ENCODE results near the gene MAPK9. TPM values are rescaled to one million over a fixed set of nuclear protein-coding genes. Genes with fewer than 3 reads are reported as not detected.

MAPK9 gene
- total RNA-seq, 4 donors from 2014 or later = 14.5 to 27.3 (median 20.5) TPM

- Histone ChIP-seq H3K27me3 (peaks cover 0 to 3% (median 0%) of the 10 kb centered on the region in 4 donors), H3K4me3 (no peak overlapping the region), H3K4me1 (peaks cover 0 to 45% (median 21%) of the 10 kb centered on the region in 3 donors), H3K9me3 (no peaks in the 10 kb centered on the region), H3K27ac (peak overlapping the region in 2 of 4 donors; percentile 7 to 10), H3K36me3 (peaks cover 0 to 33% (median 0%) of the 10 kb centered on the region in 3 donors)
- WGBS, 2 donors = 85 to 100% methylated on average over 1 to 3 of the region's 6 CpGs
- intact Hi-C loops (cut with DNase I) = no loop called here
- no peak for DNase-seq
- TF ChIP-seq POLR2A (IDR thresholded peaks at IDR 0.05) (no peak), CTCF (IDR thresholded peaks at IDR 0.05) (no peak)
Measured at GRCh38 chr5:180334176-180334575, 42.3 kb upstream of the MAPK9 start.

DNA sequence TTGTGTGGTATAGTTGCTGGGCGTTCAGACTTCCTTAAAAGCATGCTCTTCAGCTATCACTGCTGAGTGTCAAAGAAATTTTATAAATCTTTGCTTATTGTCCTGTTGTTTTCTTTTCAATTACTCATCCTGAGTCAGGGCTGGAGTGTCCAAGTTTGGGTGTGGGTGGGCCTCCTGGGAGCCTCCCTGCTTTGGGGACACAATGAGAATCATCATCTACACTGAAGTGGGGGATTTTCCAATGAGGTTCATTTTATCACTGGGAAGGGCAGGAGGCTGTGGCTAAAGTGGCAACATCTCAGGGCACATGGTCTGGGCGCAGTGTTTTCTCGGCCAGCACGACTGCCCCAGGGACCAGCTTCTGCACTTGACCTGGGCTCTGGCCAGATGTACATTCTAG is 41.8 kb upstream of the MAPK9 start:
- no peak for DNase-seq
- intact Hi-C loops (cut with DNase I) = no loop called here
- Histone ChIP-seq H3K4me3 (no peak overlapping the region), H3K36me3 (peaks cover 0 to 33% (median 0%) of the 10 kb centered on the region in 3 donors), H3K27ac (peak overlapping the region in 2 of 4 donors; percentile 7 to 10), H3K9me3 (no peaks in the 10 kb centered on the region), H3K4me1 (peaks cover 0 to 49% (median 21%) of the 10 kb centered on the region in 3 donors), H3K27me3 (peaks cover 0 to 3% (median 0%) of the 10 kb centered on the region in 4 donors)
- TF ChIP-seq CTCF (IDR thresholded peaks at IDR 0.05) = no peak
- 35 to 40% methylated on average over 1 to 4 of the region's 4 CpGs for WGBS, 2 donors

GRCh38 chr5:180332861-180333260 is 41.0 kb upstream of the MAPK9 start:
- Histone ChIP-seq H3K27ac (no peak overlapping the region), H3K4me3 (no peak overlapping the region), H3K36me3 (peaks cover 0 to 30% (median 0%) of the 10 kb centered on the region in 3 donors), H3K27me3 (peaks cover 0 to 3% (median 0%) of the 10 kb centered on the region in 4 donors), H3K9me3 (no peaks in the 10 kb centered on the region), H3K4me1 (peaks cover 0 to 54% (median 23%) of the 10 kb centered on the region in 3 donors)
- intact Hi-C loops (cut with DNase I) = no loop called here
- 84% methylated on average over 3 of the region's 3 CpGs for WGBS, 2 donors
- DNase-seq = no peak
- TF ChIP-seq CTCF (IDR thresholded peaks at IDR 0.05) (no peak), POLR2A (IDR thresholded peaks at IDR 0.05) (no peak)

DNA sequence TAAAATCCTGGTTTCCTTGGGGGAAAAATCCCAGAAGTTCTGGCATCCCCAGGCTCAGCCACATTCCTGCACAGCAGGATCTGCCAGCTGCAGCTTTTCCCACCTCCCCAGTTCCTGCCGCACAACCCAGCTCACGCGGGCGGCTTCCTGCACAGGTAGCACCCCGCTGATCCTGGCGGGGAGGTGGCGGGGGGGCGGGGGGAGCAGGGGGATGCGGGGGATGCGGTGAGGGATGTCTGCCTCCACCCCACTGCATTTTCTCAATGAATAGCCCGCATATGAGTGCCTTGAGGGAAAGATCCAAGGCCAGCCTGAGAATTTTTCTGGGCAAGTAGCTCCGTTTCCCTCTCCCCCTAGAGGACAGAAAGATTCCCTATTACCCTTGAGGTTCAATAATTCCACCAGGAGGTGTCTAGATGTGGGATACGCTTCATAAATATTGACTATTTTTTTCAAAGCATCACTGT is 40.2 kb upstream of the MAPK9 start:
- no peak for DNase-seq
- H3K27ac ChIP-seq = peak overlapping the region in 2 of 4 donors; percentile 65 to 77
- TF ChIP-seq CTCF (IDR thresholded peaks at IDR 0.05) = peak in 1 of 6 experiments; percentile 16
- no peak for TF ChIP-seq POLR2A (IDR thresholded peaks at IDR 0.05)

DNA sequence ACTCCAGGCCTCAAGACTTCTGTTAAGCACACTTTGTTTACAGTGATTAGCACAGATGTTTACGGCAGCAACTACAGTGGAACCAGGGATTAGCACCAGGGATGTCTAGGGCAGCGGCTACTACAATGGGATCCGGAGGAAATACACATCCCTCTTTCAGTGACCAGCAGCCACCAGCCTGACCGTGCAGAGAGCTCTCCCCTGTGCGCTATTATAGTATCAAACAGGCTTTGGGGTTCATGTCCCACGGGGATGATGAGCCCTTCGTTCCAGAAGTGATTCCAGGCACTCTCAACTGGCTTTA is 39.7 kb upstream of the MAPK9 start:
- peak overlapping the region in 2 of 4 donors; percentile 65 to 77 for H3K27ac ChIP-seq
- TF ChIP-seq POLR2A (IDR thresholded peaks at IDR 0.05) (no peak), CTCF (IDR thresholded peaks at IDR 0.05) (no peak)
- H3K4me1 ChIP-seq = peaks cover 0 to 54% (median 23%) of the 10 kb centered on the region in 3 donors
- no peak overlapping the region for H3K4me3 ChIP-seq
- intact Hi-C loops (cut with DNase I) = no loop called here
- H3K36me3 ChIP-seq = peaks cover 0 to 21% (median 0%) of the 10 kb centered on the region in 3 donors
- no peak for DNase-seq
- WGBS, 2 donors = 30 to 53% methylated on average over 4 to 7 of the region's 7 CpGs
- H3K27me3 ChIP-seq = peaks cover 0 to 3% (median 0%) of the 10 kb centered on the region in 4 donors
- no peaks in the 10 kb centered on the region for H3K9me3 ChIP-seq

More for the DNA sequence above, 40.2 kb upstream of the MAPK9 start:
- H3K9me3 ChIP-seq = no peaks in the 10 kb centered on the region
- peaks cover 0 to 3% (median 0%) of the 10 kb centered on the region in 4 donors for H3K27me3 ChIP-seq
- H3K4me3 ChIP-seq = no peak overlapping the region
- peaks cover 0 to 54% (median 23%) of the 10 kb centered on the region in 3 donors for H3K4me1 ChIP-seq
- 25 to 26% methylated on average over 3 to 4 of the region's 13 CpGs for WGBS, 2 donors
- intact Hi-C loops (cut with DNase I) = no loop called here
- H3K36me3 ChIP-seq = peaks cover 0 to 25% (median 0%) of the 10 kb centered on the region in 3 donors
